Smooth muscle cell (in vitro differentiated cells): ENCODE data around the gene CDH2. TPM values are rescaled to one million over a fixed set of nuclear protein-coding genes. Genes with fewer than 3 reads are reported as not detected.

ENCODE experiments used
- DNase-seq: peaks from one replicate; lab custom pipeline; 2025; ENCODE audit not compliant: unreplicated experiment; lab: John Stamatoyannopoulos, UW
- H2AFZ ChIP-seq: fragments of 200-600 bp; sonication (generic); 2 replicates; pipeline ENCODE4 v1.6.0; 2016; ENCODE audit warnings: antibody characterized with exemption, low read depth, mild to moderate bottlenecking
- H3F3A ChIP-seq: fragments of 200-600 bp; sonication (generic); 2 replicates; pipeline ENCODE4 v1.6.0; 2017; ENCODE audit warnings: antibody characterized with exemption, low read depth
- H3K27ac ChIP-seq: fragments of 200-600 bp; sonication (generic); 2 replicates; pipeline ENCODE4 v1.5.1; 2016; ENCODE audit warnings: low read depth, mild to moderate bottlenecking
- H3K27me3 ChIP-seq: fragments of 200-600 bp; sonication (generic); 2 replicates; pipeline ENCODE4 v1.6.1; 2016; ENCODE audit warnings: low read depth, mild to moderate bottlenecking
- H3K36me3 ChIP-seq: fragments of 200-600 bp; sonication (generic); 2 replicates; pipeline ENCODE4 v1.5.1; 2016; ENCODE audit warnings: low read depth
- H3K4me1 ChIP-seq: fragments of 200-600 bp; sonication (generic); 2 replicates; pipeline ENCODE4 v1.5.1; 2016; ENCODE audit warnings: low read depth
- H3K4me2 ChIP-seq: fragments of 200-600 bp; sonication (generic); 2 replicates; pipeline ENCODE4 v1.6.0; 2016; ENCODE audit warnings: mild to moderate bottlenecking
- H3K4me3 ChIP-seq: fragments of 200-600 bp; sonication (generic); 2 replicates; pipeline ENCODE4 v1.5.1; 2016; ENCODE audit warnings: mild to moderate bottlenecking
- H3K79me2 ChIP-seq: fragments of 200-600 bp; sonication (generic); 2 replicates; pipeline ENCODE4 v1.6.0; 2016; ENCODE audit warnings: low read depth, mild to moderate bottlenecking
- H3K9ac ChIP-seq: fragments of 200-600 bp; sonication (generic); 2 replicates; pipeline ENCODE4 v1.6.0; 2016; ENCODE audit warnings: low read depth
- H3K9me3 ChIP-seq: fragments of 200-600 bp; sonication (generic); replicated peaks from 2 replicates; pipeline ENCODE4 v1.5.1; 2016; ENCODE audit warnings: low read depth
- H4K20me1 ChIP-seq: fragments of 200-600 bp; sonication (generic); 2 replicates; pipeline ENCODE4 v1.6.0; 2016; ENCODE audit warnings: low read depth
- CTCF ChIP-seq: fragments of 200-600 bp; sonication (generic); IDR thresholded peaks from 2 replicates; pipeline ENCODE4 v1.5.1; 2017; ENCODE audit warnings: borderline replicate concordance, mild to moderate bottlenecking, antibody characterized with exemption; ENCODE audit not compliant: insufficient read depth, poor library complexity, severe bottlenecking
- WGBS: methylation state at CpG from one replicate; pipeline ENCODE4 v1.1.7; 2016; ENCODE audit warnings: low lambda C conversion rate; 5-methylcytosine and 5-hydroxymethylcytosine counted together
- polyA plus RNA-seq: library from polyadenylated mRNA; unstranded; fragments of >200 nt; fragmentation: Nextera tagmentation; extraction: Ambion mirVana; gene quantifications from 2 replicates; pipeline ENCODE4 v1.2.1, GENCODE V29; 2016
- total RNA-seq: library from RNA; depleted of rRNA; stranded (reverse); fragments of >200 nt; gene quantifications from 2 replicates; pipeline ENCODE4 v1.2.3, GENCODE V29; 2014

Gene CDH2
- total and polyA plus RNA-seq, 2 experiments from 2014 or later: 132 to 251 TPM

GRCh38 chr18:28138816-28139215, 38.1 kb downstream of the CDH2 start:
- Histone ChIP-seq H3K9ac (no peak overlapping the region), H3K79me2 (peaks cover 90% of the 10 kb centered on the region), H3K4me2 (no peak overlapping the region), H3K4me3 (no peak overlapping the region), H4K20me1 (peaks cover 45% of the 10 kb centered on the region), H3K4me1 (no peaks in the 10 kb centered on the region), H2AFZ (no peak overlapping the region), H3K27me3 (no peaks in the 10 kb centered on the region), H3K36me3 (no peaks in the 10 kb centered on the region), H3F3A (no peaks in the 10 kb centered on the region), H3K27ac (no peak overlapping the region), H3K9me3 (no peaks in the 10 kb centered on the region)
- no peak for TF ChIP-seq CTCF
- 92% methylated on average over 3 of the region's 3 CpGs for WGBS
- no peak for DNase-seq

GRCh38 chr18:28136071-28136470, 40.9 kb downstream of the CDH2 start:
- peaks cover 2% of the 10 kb centered on the region for H3K4me1 ChIP-seq
- H3K27me3 ChIP-seq: no peaks in the 10 kb centered on the region
- no peak overlapping the region for H3K9ac ChIP-seq
- no peaks in the 10 kb centered on the region for H3K36me3 ChIP-seq
- H3K4me2 ChIP-seq: no peak overlapping the region
- 48% methylated on average over 4 of the region's 4 CpGs for WGBS
- H3K9me3 ChIP-seq: no peaks in the 10 kb centered on the region
- no peak for TF ChIP-seq CTCF
- peaks cover 81% of the 10 kb centered on the region for H3K79me2 ChIP-seq
- H3K4me3 ChIP-seq: no peak overlapping the region
- peaks cover 9% of the 10 kb centered on the region for H3F3A ChIP-seq
- no peak overlapping the region for H2AFZ ChIP-seq
- no peak for DNase-seq
- peaks cover 36% of the 10 kb centered on the region for H4K20me1 ChIP-seq
- no peak overlapping the region for H3K27ac ChIP-seq

GRCh38 chr18:28134774-28135173, 42.2 kb downstream of the CDH2 start:
- H4K20me1 ChIP-seq: peaks cover 41% of the 10 kb centered on the region
- H3K9ac ChIP-seq: no peak overlapping the region
- H3K79me2 ChIP-seq: peaks cover 85% of the 10 kb centered on the region

More at GRCh38 chr18:28134774-28135173, 42.2 kb downstream of the CDH2 start:
- no peak overlapping the region for H3K4me2 ChIP-seq
- no peaks in the 10 kb centered on the region for H3K36me3 ChIP-seq
- TF ChIP-seq CTCF: no peak
- 85% methylated on average over 7 of the region's 7 CpGs for WGBS
- no peaks in the 10 kb centered on the region for H3K27me3 ChIP-seq
- no peak overlapping the region for H2AFZ ChIP-seq
- H3K4me3 ChIP-seq: no peak overlapping the region
- peaks cover 9% of the 10 kb centered on the region for H3F3A ChIP-seq
- H3K4me1 ChIP-seq: peaks cover 6% of the 10 kb centered on the region
- H3K27ac ChIP-seq: no peak overlapping the region
- no peaks in the 10 kb centered on the region for H3K9me3 ChIP-seq
- no peak for DNase-seq
